GM21367 (cell line): Measurements from ENCODE around the gene MAP1LC3B2.

Experiments
- ATAC-seq: cut with Tn5 transposase; IDR thresholded peaks from one replicate; pipeline ENCODE4 v1.9.1; 2021; ENCODE audit not compliant: unreplicated experiment

Gene MAP1LC3B2

DNA sequence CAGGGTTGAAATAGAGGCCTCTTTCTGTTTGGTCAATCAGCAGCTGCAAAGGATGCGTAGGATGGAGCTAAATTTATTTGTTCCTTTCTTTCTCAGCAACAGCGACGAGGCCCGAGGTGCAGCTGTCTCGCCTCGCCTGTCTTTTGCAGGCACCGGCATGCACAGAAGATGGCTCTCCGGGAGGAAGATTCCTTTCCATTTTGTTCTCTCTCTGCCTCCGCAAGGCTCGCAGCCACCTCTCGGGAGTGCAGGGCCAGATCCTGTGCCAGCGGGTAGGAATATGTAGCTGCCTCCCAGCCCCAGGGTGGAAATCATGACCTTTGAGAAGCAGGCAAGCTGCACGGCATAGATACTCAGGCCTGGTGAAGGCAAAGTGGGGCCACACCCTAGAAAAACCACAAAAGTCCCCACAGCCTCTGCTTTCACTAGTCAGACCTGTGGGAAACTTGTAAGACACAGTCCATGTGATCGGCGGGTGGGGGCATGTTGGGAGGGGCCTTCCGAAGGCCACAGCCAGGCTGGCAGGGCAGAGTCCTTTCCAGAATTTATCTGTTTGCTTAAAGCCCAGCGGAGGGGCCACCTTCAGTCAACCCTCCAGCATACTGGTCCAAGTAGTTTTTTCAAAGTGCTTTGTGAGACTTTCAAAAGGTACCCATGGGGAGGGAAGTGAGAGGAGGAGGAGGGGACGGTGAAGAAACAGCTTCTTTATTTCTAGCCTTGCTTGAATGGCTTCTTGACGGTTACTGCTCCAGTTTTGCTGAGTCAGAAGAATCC lies at the start of gene MAP1LC3B2:
TSS of gene MAP1LC3B2 (plus strand) at position 220 of the 774 bp plus-strand sequence. CDS start 16,562 bp downstream, outside the sequence.
- ATAC-seq: peak; percentile 74

- ATAC-seq: no peak
These were observed 45.2 kb upstream of the MAP1LC3B2 start for GRCh38 chr12:116513944-116514343.

- no peak for ATAC-seq
These were observed 43.5 kb upstream of the MAP1LC3B2 start for GRCh38 chr12:116515684-116516083.

- no peak for ATAC-seq
These were observed 42.5 kb upstream of the MAP1LC3B2 start for GRCh38 chr12:116516657-116517056.

GRCh38 chr12:116517431-116518045 lies 41.6 kb upstream of the MAP1LC3B2 start:
- ATAC-seq: no peak

DNA sequence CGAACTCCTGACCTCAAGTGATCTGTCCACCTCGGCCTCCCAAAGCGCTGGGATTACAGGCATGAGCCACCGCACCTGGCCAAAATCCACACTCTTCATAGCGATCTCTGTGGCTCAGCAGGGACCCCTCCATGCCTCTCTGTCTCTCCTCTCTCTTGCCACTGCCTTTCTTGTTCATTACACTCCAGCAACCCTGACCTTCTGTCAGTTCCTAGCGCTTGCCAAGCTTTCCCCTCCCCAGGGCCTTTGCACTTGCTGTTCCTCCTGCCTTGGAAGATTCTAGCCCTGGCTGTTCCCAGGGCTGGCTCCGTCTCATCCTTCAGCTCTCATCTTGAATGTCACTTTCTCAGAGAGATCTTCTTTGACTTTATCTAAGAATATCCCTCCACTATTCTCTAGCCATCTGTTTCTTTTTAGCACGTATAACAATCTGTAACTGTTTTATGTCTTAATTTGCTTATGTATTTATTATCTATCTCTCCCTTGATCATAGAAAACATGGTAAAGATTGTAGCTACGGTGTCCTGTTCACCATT lies 38.9 kb upstream of the MAP1LC3B2 start:
- ATAC-seq: no peak

DNA sequence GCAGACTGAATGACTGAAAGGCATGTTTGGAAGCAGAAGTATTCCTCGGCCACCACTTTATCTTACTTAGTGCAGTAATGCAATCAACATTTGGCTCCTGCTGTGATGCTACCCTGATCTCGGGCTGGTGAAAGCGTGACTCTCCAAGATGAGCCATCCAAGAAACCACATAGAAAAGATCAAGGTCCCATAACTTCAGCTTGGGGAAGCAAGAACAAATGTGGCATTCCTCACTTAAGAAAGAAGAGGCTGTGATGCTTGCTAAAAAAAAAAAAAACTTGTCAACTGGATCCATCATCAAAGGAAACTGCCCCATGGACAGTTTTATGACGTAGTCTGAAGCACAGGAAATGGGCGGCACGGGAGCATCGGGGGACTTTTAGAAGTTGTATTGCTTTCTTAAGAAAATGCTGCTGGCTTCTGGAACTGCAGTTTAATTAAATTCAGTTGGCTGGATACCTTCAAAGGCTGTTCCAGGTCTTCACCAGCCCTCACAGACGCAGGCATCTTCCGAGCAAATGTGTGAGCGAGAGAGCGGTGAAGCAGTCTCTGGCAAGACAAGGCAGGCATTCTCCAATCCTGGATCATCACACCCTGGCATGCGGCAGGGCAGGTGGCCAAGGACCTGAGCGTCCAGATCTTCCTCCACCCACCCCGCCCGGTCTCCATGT lies 38.2 kb upstream of the MAP1LC3B2 start:
- ATAC-seq: no peak

DNA sequence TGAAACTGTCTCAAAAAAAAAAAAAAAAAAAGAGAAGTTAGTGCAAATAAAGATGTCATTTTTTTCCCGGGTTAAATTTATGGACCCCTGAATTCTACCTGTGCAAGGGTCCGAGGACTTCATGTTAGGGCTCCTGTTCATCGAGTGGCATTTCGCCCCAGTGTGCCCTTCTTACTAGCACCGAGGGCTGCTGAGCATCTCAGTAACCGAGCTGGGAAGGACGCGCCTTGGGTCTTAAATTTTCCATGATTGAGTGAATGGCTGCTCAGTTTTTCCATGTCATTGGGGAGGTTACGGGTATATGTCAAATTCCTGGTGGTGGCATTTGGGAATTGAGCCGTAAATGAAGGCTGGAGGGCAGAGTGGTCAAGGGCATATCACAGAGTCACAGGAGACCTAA lies 34.9 kb upstream of the MAP1LC3B2 start:
- ATAC-seq: no peak

- ATAC-seq: no peak
These were observed 34.2 kb upstream of the MAP1LC3B2 start for GRCh38 chr12:116524964-116525379.

GRCh38 chr12:116525418-116526001 lies 33.7 kb upstream of the MAP1LC3B2 start:
- no peak for ATAC-seq

GRCh38 chr12:116528065-116528464 lies 31.1 kb upstream of the MAP1LC3B2 start:
- no peak for ATAC-seq

- no peak for ATAC-seq
These were observed 30.7 kb upstream of the MAP1LC3B2 start for GRCh38 chr12:116528498-116528897.

DNA sequence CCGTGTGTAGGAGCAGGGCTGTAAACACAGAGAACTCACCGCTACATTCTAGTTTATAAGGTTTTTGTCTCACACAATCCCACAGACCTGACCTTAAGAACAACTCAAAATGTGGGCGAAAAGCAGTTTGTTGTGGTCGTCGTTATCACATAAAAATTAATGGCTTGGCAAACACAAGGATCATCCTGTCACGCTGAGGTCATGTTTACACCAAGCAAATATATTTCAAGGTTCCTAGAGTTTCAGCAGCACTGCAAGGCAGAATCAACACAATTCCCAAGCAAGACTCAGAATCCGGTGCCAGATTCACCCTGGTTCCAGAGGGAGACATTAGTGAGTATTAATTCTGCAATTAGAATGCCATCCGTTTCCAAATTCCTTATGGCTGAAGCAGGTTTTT lies 30.1 kb upstream of the MAP1LC3B2 start:
- no peak for ATAC-seq

GRCh38 chr12:116529686-116530085 lies 29.5 kb upstream of the MAP1LC3B2 start:
- no peak for ATAC-seq

GRCh38 chr12:116532428-116532827 lies 26.8 kb upstream of the MAP1LC3B2 start:
- ATAC-seq: no peak

DNA sequence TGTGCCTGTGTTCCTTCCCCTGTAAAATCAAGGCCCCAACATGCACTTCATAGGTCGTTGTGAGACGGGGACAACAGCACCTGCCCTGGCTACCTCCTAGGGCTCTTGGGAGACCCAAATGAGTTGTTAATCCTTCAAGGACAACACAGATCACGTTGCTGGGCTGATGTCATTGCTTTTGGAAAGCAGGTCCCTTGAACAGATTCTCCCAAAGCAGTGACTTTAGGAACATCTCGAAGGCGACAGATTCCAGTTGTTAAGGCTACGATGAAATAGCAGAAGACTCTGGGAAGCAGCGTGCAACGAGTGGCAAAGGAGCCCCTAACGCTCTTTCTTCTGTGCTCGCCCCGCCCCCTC lies 26.2 kb upstream of the MAP1LC3B2 start:
- ATAC-seq: no peak

GRCh38 chr12:116533343-116534251 lies 25.6 kb upstream of the MAP1LC3B2 start:
- ATAC-seq: peak; percentile 63

GRCh38 chr12:116534311-116535121 lies 24.7 kb upstream of the MAP1LC3B2 start:
- no peak for ATAC-seq

DNA sequence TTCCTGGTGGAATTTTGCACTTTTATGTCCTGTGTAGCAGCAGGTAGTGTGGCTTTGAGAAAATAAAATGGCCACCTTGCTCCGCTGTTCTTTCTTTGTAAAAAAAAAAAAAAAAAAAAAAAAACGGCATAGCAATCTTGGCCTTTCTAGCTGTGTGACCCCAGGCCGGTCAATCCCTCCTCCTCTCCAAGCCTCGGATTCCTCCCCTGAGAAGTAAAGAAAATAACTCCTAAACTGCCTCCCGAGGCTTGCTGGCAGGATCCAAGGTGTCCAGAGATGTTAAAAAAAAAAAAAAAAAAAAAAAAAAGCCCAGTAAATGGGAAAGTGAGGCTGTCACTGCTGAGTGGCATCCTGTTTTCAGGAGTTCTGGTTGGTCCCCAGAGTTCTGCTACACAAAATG lies 23.9 kb upstream of the MAP1LC3B2 start:
- ATAC-seq: no peak
